Measurements from ENCODE around the gene NEK10.

NEK10 gene

DNA sequence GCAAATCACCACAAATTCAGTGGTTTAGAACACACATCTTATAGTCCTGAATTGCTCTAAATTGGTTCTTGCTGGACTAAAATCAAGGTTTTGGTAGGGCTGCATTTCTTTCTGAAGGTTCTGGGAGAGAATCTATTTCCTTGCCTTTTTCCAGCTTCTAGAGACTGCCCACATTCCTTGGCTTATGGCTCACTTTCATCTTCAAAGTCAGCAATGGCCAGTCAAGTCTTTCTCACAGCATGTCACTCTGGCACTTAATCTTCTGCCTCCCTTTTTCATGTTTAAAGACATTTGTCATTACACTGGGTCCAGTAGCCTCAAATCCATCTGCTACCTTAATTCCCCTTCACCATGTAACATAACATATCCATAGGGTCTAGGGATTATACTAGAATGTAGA is 149.0 kb downstream of the NEK10 start:
- no peak for DNase-seq

DNA sequence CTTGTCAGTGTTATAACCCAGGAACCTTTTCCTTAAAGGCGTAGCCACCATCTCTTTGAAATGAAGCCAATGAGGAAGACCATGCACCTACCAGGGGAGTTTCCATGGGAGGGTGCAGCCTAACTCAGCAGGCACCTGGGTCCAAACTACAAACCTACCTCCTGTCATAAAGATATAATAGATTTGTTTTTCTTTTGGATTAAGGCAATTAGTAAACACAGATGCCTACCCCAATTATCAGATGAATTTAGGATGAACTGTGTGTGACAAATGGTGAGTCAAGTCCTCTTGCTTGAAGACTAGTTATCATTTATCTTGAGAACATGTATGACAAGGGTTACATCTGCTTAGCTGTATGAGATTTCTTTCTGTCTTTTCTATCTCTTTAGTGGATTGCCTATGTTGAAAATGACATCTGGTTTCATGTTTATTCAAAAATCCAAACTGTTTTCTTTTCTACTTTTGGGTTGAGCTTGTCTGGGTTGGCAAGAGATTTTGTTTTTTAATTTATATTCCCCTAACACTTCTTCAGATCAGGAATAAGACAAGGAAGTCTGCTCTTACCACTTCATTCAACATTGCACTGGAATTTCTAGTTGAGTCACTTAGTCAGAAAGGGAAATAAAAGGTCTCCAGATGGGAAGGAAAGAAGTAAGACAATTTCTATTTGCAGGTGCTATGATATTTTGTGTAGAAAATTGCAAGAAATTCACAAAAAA is 149.9 kb downstream of the NEK10 start:
- no peak for DNase-seq

DNA sequence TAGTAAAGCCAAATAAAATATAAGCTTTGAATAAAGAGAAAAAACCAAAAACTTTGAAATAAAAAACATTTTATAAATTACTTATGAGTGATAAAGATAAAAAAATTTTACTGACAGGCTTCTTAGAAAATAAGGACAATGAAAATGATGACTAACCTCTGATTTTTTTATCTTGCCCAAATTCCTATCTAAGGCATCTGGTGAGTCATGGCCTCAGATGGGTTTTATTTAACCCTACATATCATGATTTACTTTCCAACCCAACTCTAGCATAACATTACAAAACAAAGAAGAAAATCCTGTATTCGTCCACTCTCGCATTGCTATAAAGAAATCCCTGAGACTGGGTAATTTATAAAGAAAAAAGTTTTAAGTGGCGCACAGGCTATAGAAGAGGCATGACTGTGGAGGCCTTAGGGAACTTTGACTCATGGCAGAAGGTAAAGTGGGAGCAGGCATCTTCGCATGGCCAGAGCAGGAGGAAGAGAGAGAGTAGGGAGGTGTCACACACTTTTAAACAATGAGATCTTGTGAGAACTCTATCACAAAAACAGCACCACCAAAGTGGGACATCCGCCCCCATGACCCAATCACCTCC is 152.1 kb downstream of the NEK10 start:
- DNase-seq: no peak

DNA sequence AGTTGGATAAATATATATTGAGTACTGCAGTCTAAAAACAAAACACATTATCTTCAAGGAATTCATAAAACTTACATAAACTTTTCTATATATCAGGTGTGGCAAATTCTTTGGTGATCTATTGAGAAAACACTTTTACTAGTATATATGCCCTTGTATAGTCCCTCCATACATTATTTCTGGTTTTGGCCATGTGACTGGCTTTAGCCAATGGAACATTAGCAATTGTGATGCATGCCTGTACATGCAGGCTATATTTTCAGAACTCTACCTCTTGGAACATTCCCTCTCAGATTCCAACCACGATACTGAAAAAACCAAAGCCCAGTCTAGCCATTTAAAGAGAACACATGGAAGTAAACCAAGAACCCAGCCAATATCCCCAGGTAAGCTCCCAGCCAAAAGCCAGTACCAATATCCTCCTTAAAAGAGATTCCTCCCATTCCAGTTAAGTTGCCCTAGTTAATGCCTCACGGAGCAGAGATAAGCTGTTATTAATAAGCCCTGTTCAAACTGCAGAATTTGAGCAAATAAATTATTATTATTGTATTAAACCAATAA is 152.8 kb downstream of the NEK10 start:
- DNase-seq: no peak

DNA sequence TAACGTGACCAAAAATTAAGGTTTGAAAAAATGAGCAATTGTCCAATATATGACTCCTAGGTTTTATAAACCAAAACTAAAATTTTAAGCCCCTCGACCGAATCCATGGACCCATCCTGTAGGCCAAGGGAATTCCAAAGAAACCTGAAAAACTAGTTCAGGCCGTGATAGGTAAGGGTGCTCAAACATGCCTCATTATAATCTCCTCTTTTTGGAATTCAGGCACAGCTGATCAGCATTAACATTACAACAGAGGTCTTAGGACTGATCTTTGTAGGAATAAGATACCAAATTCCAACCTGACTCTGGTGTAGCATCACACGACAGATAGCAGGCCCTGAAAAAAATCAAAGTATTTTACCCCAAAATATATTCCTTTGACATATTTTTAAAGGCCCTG is 155.7 kb downstream of the NEK10 start:
- DNase-seq: no peak

DNA sequence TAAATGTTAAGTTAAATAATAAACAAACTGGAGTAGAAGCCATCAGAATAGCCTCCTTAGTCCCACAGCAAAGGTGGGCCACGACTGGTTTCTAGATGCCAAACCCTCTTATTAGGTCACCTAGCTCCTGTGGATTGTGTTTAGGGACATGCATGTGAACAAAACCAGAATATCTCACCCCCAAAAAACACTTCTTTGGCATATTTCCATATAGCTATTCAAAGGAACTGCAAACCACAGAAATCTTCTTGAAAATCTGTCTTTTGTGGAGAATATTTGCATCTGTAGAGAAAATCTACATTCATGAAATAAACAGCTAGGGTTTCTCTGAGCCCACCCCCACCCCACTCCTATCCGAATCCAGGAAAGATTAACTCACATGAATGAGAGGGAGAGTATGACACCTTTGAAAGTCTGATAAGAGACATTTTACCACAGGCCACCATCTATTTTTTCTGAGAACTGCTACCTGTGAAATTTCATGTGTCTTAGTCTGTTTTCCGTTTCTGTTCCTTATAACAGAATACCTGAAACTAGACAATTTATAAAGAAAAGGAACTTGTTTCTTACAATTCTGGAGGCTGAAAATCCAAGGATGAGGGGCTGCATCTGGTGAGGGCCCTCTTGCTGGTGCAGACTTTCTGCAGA is 159.4 kb downstream of the NEK10 start:
- DNase-seq: no peak

DNA sequence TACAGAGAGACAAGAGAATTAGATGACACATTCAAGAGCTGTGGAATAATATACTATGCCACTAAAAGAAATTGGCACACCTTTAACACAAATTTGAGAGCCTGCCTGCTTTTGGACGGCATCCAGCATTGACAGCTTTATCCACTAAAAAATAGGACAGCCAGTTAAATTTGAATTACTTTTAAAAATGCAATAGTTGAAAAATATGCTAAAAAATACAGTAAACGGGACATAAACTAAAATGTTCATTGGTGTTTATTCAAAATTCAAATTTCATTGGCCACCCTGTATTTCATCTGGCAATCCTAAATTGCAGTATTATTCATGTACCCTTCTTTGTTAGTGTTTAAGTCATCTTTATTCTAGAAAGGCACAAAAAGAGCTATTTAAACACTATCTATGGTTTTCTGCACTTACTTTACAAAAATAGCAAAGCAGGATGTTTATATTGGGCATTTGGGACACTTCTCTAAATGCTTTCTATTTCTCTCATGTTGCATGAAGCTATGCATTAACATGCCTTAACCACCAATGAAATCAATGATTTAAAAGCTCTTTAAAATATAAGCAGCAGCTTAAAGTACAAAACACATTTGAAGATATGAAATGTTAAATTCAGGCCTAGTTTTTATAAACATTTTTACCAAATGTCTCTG is 160.1 kb downstream of the NEK10 start:
- DNase-seq: no peak

DNA sequence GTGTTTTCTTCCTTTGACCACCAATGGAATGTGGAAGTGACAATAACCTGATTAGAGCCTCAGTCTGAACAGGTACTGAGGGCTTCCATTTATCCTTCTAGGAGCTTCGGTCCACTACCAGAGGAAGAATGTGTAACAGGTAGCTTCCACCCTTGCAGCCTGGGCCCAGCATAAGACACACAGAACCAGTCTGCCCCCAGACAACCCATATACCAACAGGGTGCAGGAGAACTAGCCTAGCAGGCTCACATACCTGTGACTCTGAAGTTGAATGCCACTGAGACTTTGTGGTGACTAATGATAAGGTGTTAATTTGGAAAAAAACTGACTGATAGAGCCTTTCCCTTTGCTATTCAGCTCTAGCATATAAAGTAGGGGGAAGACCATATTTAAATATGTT is 166.2 kb downstream of the NEK10 start:
- DNase-seq: no peak

DNA sequence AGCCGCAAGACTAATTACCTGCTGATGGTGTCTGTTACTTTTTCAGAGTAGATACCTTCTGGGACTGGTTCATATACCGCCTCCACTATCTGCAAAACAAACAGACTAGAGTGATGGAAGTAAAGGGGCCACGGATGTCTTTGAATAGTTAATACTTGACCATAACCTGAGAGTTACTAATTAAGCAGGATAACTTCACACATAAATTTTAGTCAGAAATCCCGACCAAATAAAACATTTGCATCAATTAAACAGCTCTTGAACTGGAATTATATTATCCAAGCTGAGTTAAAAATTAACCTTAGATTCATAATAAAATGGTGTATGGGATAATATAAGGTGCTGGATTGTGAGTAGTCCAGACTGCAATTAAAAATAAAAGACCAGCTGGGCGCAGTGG is 167.7 kb downstream of the NEK10 start:
- DNase-seq: no peak

DNA sequence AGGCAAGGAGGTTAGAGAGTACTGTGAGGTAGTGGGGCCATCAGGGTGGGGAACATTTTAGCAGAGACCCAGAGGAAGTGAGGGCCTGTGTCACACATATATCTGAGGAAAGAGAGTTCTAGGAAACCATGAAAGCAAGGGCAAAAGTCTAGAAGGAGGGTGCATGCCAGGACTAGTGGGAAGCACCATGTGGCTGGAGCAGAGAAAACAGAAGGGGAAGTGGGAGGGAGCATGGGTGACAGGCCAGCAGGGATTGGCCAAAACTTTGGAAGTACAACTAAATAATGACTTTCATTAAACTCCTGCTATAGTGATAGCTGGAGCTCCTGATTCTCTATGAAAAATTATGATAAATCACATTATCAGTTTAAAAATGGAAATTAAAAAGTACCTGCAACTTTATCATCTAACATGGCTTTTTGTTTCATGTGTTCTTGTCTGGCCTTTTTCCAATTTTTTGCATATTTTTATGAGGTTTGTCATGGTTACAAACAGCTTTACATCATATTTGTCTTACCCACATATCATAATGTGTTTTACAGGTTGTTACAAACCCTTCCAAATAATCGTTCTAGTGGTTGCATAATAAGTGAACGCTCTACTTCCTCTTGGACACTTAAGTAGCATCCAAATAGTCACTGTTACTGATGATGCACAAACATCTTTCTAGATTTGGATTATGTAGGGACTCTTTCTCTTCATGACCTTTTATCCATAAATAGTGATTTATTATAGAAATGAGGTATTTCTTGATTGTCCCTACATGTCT is 168.3 kb downstream of the NEK10 start:
- DNase-seq: no peak

DNA sequence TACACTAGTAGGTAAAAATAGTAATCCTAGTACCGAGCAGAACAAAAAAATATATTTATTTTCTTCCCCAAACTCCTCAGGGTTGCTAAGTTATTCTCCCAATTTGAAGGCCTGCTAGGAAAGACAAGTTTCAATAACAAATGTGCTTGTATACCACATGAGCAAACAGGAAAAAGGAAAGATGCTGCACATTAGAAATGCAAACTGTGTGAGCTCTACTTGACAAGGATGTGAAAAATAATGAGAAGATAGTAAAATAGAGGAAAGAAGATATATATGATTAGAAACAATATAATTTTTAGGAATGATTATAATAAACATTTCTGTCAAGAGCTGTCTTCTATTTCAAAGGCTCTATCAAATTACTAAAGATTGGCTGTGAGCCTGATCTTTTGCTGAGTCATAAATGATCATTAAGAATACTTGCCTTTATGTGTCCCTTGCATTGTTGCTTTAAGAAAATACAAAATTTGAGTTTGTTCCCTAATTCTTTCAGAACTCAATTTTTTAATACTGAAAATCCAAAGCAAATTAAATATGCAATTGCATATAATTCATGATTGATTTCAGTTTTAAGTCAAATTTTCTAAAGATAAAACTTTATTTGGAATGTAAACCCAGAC is 174.2 kb downstream of the NEK10 start:
- DNase-seq: no peak

DNA sequence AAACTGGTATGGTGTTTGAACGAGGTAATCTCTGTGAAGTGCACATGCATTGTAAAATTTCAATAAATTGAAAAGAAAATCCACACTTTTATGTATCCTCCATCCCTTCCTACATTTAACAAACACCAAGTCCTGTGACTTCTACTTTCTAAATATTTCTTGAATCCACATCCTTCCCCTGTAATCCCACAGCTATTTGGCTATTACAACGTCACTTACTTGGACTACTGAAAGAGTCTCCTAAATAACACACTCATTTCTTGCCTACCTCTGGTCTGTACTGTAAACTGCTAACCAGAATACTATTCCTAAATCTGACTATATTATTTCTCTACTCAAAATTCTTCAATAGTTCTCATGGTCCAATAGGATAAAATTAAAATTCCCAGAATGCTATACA is 176.1 kb downstream of the NEK10 start:
- DNase-seq: no peak

DNA sequence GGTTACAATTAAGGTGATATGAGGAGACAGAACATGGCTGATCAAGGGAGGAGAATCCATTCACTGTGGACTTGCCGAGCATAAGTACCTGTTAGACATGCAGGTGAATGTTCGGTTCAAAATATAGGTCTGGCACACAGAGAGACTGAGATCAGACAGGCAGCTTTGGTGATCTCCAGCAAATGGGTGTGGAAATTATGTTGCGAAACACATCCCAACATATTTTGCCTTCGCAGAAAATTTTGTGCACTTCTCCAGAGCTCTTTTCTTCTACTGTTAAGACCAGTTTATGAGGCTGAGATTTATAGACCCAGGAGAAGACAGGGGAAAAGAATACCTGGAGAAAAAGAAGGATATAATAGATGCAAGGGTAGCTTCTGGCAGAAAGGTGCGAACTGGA is 183.2 kb downstream of the NEK10 start:
- no peak for DNase-seq

DNA sequence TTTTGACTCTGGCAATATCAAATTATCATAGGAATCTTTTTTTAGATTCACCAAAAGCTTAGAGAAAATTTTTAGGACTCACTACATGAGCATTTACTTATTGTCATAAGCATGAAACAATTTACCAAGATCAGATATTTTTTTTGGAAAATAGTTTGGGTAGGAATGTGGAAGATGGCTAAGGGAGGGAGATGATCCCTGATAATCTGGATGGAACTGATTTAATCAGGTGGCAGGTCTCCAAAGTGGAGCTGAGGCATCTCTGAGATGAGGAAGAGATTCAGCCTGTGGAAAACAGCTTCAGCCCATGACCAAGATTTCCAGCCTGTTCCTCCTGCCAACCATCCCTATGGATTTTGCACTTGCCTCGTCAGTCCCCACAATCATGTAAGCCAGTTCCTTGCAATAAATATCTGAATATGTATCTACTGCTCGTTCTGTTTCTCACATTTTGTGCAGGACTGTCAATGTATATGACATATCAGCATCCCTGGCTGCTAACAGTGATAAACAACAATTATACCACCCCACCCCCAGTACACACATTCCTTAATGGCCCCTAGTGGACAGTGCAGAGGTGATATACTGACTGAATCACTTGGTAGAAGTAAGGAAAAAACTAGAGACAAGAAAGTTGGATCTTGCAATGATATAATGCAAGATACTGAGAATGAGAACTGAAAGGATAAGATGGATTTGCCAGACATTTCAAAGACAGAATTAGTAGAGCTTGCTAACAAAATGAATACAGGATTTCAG is 183.8 kb downstream of the NEK10 start:
- no peak for DNase-seq

DNA sequence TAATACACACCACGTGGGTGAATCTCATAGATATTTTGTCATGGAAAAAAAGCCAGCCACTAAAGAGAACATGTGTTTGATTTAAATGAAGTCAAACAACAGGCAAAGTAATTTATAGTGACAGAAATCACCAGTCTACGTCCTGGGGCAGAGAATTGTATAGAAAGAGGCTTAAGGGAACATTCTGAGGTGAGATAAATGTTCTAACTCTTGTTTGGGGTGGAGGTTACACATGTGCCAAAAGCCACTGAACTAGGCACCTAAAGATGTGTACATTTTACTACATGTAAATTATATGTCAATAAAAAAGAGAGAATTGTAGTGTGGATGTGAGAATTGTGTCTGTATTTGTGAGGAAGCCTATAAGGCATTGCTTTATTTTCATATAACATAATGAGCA is 184.9 kb downstream of the NEK10 start:
- DNase-seq: no peak

DNA sequence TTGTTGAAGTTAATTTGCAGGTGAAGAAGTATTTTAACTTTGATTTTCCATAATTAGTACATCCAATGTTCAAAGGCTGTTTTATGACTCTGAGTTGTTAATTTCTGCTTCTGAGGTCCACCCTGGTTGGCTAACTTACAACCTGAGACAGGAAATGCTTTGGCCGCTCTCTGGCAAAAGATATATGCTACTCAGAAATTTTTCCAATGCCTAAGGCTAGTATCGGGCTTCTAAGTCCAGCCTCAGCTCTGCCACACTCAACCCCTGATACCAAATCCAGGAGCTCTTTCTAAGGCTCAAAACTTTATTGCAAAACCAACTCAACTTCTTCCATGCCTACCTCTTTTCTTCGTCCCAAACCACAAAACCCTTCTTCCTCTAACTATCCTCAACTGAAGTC is 192.9 kb downstream of the NEK10 start:
- no peak for DNase-seq

DNA sequence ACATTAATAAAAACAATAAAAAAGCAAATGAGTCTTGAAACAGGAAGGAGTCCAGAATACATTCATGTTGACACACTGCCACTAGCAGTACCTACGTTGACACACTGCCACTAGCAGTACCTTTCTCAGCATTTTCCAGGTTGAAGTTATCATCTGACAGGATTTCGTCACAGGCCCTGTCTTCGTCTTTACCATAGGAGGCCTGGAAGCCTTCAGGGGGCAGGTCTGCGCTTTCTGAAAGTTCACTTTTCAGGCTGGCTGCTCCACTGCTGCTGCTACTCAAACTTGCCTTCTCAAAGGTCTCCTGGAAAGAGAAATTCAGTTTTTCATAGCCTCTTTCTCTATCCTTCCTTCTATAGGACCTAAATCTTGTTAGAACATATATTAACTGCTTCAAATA is 194.7 kb downstream of the NEK10 start:
- no peak for DNase-seq

DNA sequence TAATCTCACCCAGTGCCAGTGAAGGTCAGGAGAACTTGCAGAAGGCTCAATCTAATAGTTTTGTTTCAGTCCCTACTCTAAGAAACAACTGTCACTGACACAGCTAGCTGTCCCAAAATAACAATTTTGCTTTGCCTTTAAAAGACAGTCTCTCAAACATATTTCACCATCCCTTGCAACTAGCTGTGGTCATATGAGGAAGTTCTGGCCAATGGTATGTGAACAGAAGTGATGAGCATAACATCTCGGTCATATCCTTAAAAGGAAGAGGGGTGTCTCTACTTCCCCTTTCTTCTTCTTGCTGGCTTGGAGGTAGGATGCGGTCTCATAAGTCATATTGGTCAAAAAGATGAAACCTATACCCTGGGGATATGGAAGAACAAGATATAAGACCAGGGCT is 198.1 kb downstream of the NEK10 start:
- no peak for DNase-seq

DNA sequence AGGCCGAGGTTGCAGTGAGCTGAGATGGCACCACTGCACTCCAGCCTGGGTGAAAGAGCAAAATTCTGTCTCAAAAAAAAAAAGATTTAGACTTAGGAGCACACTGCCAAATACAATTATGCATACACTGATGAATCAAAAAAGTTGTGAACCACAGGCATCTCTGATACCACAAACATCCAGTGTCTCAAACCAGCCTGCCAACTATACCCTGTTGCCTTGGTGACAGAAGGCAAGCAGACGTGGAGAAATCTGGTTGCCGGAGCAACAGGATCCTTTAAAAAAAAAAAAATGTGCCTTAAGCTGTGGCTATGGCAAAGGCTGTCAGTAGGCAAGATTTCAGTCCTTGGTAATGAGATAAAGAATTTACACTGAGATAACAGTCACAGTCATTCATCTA is 202.3 kb downstream of the NEK10 start:
- no peak for DNase-seq

DNA sequence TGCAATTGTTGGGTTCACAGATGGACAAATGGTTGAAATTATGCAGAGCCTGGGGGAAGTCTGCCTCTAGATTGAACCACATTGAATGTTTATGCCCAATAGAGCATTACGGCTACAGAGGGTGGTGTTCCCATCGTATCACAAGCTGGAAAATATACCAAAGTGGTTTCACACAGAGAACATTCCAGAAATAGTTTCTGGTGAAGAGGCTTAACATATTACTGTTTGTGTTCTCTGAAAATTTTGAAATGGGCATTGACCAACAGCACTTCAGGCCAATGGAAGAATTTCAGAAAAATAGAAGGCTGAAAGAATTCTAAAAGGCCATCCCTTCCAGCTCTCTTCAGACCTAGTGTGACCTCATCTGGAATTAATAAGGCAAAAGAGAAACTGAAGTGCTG is 203.9 kb downstream of the NEK10 start:
- DNase-seq: no peak

DNA sequence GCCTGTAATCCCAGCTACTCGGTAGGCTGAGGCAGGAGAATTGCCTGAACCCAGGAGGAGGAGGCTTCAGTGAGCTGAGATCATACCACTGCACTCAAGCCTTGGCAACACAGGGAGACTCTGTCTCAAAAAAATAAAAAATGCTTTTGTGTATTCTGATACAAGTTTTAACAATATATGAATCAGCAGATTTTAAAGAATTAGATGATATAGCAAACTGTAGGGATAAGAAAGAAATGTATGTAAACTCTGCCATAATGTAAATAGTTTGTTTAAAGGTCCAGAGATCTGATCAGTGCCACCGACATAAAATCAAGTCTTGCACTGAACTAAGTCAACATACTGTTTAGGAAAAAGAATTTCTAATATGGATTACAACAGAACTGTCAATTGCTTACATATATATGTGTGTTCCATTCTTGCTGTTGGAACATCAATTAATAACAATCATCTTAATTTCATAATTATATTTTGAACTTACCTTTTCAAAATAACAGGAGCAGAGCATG is 208.3 kb downstream of the NEK10 start:
- DNase-seq: no peak
